Left kidney (tissue), 2 donors: ENCODE data around the gene ITPK1. TPM values are rescaled to one million over a fixed set of nuclear protein-coding genes. Genes with fewer than 3 reads are reported as not detected.
A peak's percentile ranks its signal among the peaks of the same experiment; 100 is the strongest.
"Not testable (repeated sequence)": the region's sequence is repeated elsewhere in the genome, so short reads cannot be mapped to it uniquely, and the experiment has no call there.

Experiments used
- DNase-seq: peaks from one replicate; pipeline ENCODE4 v3.0.0-alpha.2; 2013
- polyA plus RNA-seq: library from polyadenylated mRNA; unstranded; fragments of 120-200 nt; gene quantifications from one replicate; pipeline ENCODE4 v1.2.1, GENCODE V29; 2013; ENCODE audit not compliant: insufficient read length

Gene ITPK1
- polyA plus RNA-seq, 1 donor = 27.1 TPM

GRCh38 chr14:93084866-93085857 lies 30.6 kb downstream of the ITPK1 start:
- no peak for DNase-seq

GRCh38 chr14:93084402-93084801 lies 31.3 kb downstream of the ITPK1 start:
- no peak for DNase-seq

- no peak for DNase-seq
Measured at GRCh38 chr14:93083917-93084316, 31.8 kb downstream of the ITPK1 start.

- DNase-seq = no peak
Measured at GRCh38 chr14:93082576-93083001, 33.1 kb downstream of the ITPK1 start.

DNA sequence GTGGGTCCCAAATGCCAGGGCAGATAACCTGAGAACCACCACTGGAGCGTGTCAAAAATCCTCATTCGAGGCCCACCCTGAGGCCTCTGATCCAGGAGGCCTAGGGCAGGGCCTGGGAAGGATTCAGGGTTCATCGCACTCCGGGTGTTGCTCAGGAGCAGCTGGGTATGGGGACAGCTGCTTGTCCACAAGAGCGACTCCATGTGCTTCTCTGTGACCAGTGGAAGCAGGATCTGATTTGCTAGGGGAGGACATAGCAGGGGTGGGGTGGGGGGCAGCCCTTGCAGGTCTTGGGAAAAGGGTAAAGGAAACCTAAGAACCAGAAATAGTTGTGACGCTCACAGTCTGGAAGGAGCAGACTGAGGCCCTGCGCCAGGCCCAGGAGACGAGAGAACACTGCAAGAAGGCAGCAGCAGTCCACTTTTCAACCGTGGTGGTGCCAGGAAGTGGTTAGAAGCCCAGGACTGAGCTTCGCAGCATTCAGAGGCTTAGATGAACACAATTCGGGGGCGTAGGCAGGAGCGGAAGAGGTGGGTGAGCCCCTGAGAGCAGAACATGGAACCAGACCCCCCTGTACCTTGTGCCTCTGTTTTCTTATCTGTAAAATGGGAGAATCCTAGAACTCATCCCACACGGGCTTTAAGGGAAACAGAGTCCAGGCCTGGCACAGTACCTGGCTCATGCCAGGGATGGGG lies 33.7 kb downstream of the ITPK1 start:
- DNase-seq = no peak

- no peak for DNase-seq
Measured at GRCh38 chr14:93079865-93080403, 35.8 kb downstream of the ITPK1 start.

- no peak for DNase-seq
Measured at GRCh38 chr14:93079321-93079720, 36.4 kb downstream of the ITPK1 start.

- DNase-seq = no peak
Measured at GRCh38 chr14:93078870-93079269, 36.9 kb downstream of the ITPK1 start.

GRCh38 chr14:93076755-93077154 lies 39.0 kb downstream of the ITPK1 start:
- no peak for DNase-seq

GRCh38 chr14:93075891-93076290 lies 39.8 kb downstream of the ITPK1 start:
- no peak for DNase-seq

DNA sequence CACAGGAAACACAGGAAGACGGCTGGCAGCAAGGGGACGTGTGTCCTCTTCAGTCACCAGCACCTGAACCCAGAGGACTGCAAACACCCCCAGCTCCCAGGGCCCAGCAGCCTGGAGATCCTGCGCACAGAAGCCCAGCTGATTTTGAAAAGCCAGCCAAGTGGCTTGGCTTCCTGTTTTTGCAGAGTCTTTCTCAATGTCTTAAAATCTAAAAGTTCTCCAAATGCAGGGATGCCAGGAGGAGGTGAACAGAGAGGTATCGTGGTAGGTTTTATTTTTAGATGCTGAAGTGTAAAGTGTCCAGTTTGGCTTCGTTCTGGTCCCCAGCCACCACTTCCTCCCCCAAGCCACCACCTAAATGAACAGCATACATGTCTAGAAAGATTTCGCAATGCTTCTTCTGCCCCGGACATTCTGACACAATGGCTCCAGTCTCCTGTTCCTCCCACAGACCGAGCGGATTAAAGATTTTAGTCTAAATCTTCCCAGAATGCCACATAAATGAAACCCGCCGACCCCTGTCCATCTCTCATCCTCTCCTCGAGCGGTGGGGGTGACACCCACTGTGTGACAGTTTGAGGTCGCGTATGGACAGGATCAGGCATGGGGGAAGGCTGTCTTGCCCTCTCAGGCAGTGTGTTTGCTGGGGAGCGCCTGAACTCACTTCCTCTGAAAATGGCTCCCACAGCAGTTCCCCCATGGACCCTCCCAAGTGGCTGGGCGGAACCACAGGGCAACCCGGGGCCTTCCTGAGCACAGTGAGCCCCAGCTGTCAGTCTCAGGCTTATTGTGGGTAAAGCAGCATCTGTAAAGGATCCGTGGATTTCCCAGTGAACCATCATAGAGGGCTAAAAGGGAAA lies 41.6 kb downstream of the ITPK1 start:
- no peak for DNase-seq

GRCh38 chr14:93073358-93073707 lies 42.4 kb downstream of the ITPK1 start:
- no peak for DNase-seq

- DNase-seq = no peak
Measured at GRCh38 chr14:93072659-93073357, 42.9 kb downstream of the ITPK1 start.

- no peak for DNase-seq
Measured at GRCh38 chr14:93068711-93069110, 47.0 kb downstream of the ITPK1 start.

DNA sequence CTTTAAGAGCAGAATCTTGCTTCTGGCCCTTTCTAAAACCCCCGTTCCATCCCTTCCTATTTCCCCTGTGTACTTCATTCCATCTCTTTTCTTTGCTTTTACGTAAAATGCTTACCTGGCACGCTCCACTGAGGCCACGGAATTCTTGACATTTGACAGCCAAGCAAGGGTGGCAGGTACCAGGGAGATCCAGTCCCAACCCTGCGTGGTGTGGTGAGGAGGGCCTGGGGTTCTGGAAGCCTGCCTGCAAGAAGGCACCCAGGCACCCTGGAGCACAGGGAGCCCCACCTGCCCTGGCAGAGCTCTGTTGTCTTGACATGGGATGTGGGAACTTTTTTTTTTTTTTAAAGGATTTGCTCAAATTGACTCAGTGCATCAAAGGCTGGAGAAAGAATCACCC lies 48.6 kb downstream of the ITPK1 start:
- peak; percentile 46 for DNase-seq

- no peak for DNase-seq
Measured at GRCh38 chr14:93065272-93065730, 50.4 kb downstream of the ITPK1 start.

DNA sequence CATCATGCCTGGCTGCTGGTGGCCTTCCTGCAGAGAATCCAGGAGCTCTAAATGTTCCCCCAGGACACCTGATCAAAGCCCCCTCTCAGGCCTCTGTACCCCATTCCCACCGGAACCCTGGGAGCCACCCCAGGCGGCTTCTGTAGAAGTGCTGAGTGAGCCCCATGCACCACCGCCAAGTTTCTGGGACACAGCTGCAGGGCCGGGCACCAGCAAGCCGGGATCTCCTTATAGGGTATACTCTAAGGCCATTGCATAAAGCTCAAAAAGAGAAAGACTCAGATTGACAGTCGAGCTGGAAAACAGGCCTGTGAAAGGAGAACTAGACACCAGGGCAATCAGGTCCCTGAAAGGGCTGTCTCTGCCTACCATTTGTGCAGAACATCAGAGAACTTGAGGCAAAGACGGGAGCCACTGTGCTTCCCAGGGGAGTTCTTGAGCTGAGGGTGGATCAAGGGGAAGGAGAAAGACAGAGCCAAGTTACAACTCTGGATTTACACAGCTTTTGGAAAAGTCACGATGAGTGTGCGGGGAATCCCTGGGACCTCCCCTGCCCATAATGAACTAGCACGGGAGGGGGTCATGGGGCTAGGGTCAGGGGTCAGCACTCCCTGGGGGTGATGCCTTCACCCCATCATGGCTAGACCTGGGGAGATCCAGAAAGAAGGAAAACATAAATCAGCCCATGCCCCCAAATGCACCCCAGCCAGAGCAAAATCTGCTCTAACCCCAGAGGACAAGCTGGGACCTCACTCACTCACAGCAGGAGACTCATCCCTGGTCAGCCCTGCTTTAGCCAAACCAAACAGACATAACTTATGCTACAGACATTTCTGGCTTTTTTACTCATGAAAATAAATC lies 51.1 kb downstream of the ITPK1 start:
- DNase-seq = no peak

GRCh38 chr14:93063393-93063792 lies 52.3 kb downstream of the ITPK1 start:
- no peak for DNase-seq

DNA sequence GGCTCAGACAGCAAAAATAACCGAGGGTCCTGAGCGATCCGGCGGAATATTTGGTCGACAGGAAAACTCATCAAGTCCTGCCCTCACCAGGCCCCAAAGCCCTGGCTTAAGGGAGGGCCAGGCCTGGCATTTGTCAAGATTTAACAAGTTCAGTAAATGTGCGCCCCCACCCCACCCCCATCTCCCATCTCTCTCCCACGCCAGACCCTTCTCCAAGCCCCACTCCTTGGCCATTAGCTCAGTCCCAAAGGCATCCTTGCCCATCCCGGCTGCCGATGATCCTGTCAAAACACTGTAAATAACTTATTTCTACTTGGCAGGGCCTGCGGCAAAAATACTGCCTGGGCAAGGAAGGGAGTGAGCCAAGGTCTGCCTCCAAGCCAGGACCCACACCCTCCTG lies 52.8 kb downstream of the ITPK1 start:
- DNase-seq = no peak

DNA sequence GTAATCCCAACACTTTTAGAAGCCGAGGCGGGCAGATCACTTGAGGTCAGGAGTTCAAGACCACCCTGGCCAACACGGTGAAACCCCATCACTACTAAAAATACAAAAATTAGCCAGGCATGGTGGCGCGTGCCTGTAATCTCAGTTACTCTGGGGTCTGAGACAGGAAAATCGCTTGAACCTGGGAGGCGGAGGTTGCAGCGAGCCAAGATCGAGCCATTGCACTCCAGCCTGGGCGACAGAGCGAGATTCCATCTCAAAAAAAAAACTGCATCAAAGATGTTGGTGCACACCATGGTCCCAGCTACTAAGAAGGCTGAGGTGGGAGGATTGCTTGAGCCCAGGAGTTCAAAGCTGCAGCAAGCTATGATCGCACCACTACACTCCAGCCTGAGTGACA lies 53.7 kb downstream of the ITPK1 start:
- not testable (repeated sequence) for DNase-seq
